ENCODE measurements around the gene PMEPA1.

- TF ChIP-seq CTCF (IDR thresholded peaks at IDR 0.05) (no peak), POLR2AphosphoS5 (IDR thresholded peaks at IDR 0.05) (no peak), POLR2A (IDR thresholded peaks at IDR 0.05; ENCODE audit: low read depth) (no peak)
These were observed 45.3 kb downstream of the PMEPA1 start for GRCh38 chr20:57664476-57664875.
